ENCODE data around the gene DNAJC21. TPM values are rescaled to one million over a fixed set of nuclear protein-coding genes. Genes with fewer than 3 reads are reported as not detected.

Gene DNAJC21
- total RNA-seq, 1 donor = 32.2 TPM

DNA sequence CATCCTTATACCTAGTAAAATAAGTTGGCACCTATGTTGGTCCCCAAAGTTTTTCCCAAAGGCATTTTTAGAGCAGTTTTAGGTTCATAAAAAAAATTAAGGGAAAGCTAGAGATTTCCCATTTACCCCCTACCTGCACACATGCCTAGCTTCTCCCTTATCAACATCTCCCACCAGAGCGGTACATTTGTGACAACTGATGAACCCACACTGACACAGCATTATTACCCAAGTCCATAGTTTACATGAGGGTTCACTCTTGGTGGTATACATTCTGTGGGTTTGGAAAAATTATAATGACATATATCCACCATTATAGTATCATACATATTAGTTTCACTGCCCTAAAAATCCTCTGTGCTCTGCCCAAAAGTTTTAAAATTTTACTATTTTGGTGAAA is 26.1 kb upstream of the DNAJC21 start:
- no peaks in the 10 kb centered on the region for H3K27me3 ChIP-seq (ENCODE audit: insufficient read depth, low read length)
- no peak overlapping the region for H2AFZ ChIP-seq (ENCODE audit: low read length)
- H3K4me1 ChIP-seq (ENCODE audit: insufficient read depth, low read length) = no peaks in the 10 kb centered on the region
- H3K9me3 ChIP-seq (ENCODE audit: low read depth, low read length) = no peaks in the 10 kb centered on the region
- no peak overlapping the region for H3K27ac ChIP-seq (ENCODE audit: low read depth, low read length)
- no peak overlapping the region for H3K4me2 ChIP-seq (ENCODE audit: insufficient read depth, low read length)
- H3K4me3 ChIP-seq (ENCODE audit: insufficient read depth, low read length) = no peak overlapping the region
- no peak for DNase-seq (ENCODE audit: insufficient read length, low spot score, missing footprints)
- no peaks in the 10 kb centered on the region for H3K79me2 ChIP-seq (ENCODE audit: insufficient read depth, low read length)
- no peaks in the 10 kb centered on the region for H4K20me1 ChIP-seq (ENCODE audit: insufficient read depth, low read length)
- H3K36me3 ChIP-seq (ENCODE audit: insufficient read depth, low read length) = peaks cover 7% of the 10 kb centered on the region
- TF ChIP-seq, protein P1, sequence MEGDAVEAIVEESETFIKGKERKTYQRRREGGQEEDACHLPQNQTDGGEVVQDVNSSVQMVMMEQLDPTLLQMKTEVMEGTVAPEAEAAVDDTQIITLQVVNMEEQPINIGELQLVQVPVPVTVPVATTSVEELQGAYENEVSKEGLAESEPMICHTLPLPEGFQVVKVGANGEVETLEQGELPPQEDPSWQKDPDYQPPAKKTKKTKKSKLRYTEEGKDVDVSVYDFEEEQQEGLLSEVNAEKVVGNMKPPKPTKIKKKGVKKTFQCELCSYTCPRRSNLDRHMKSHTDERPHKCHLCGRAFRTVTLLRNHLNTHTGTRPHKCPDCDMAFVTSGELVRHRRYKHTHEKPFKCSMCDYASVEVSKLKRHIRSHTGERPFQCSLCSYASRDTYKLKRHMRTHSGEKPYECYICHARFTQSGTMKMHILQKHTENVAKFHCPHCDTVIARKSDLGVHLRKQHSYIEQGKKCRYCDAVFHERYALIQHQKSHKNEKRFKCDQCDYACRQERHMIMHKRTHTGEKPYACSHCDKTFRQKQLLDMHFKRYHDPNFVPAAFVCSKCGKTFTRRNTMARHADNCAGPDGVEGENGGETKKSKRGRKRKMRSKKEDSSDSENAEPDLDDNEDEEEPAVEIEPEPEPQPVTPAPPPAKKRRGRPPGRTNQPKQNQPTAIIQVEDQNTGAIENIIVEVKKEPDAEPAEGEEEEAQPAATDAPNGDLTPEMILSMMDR (IDR thresholded peaks at IDR 0.05; ENCODE audit: extremely low read depth, low read depth, low read length) = no peak

DNA sequence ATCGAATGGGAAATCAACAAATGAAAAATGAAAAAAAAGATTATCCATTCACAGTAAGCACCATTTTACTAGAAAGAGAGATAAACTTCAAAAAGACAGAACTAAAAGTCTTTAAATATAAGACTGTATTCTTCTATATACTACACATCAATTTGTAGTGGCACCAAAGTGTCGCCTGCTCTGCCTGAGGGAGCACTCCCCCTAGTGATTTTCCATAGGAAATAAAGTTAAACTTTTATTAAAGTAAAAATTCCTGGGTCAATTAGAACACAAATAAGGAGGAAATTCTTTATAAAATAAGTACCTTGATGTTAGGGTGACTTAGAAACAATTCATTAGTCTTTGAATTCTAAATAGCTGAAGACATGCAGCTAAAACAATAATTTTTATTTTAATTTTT is 23.8 kb upstream of the DNAJC21 start:
- Histone ChIP-seq H3K79me2 (ENCODE audit: insufficient read depth, low read length) (no peaks in the 10 kb centered on the region), H3K27me3 (ENCODE audit: insufficient read depth, low read length) (no peaks in the 10 kb centered on the region), H3K4me3 (ENCODE audit: insufficient read depth, low read length) (no peak overlapping the region), H3K27ac (ENCODE audit: low read depth, low read length) (no peak overlapping the region), H3K4me2 (ENCODE audit: insufficient read depth, low read length) (no peak overlapping the region), H3K4me1 (ENCODE audit: insufficient read depth, low read length) (no peaks in the 10 kb centered on the region), H3K9me3 (ENCODE audit: low read depth, low read length) (no peaks in the 10 kb centered on the region), H3K36me3 (ENCODE audit: insufficient read depth, low read length) (peaks cover 24% of the 10 kb centered on the region), H2AFZ (ENCODE audit: low read length) (no peak overlapping the region), H4K20me1 (ENCODE audit: insufficient read depth, low read length) (no peaks in the 10 kb centered on the region)
- TF ChIP-seq, protein P1 (IDR thresholded peaks at IDR 0.05; ENCODE audit: extremely low read depth, low read depth, low read length) = peak; percentile 50
- no peak for DNase-seq (ENCODE audit: insufficient read length, low spot score, missing footprints)

DNA sequence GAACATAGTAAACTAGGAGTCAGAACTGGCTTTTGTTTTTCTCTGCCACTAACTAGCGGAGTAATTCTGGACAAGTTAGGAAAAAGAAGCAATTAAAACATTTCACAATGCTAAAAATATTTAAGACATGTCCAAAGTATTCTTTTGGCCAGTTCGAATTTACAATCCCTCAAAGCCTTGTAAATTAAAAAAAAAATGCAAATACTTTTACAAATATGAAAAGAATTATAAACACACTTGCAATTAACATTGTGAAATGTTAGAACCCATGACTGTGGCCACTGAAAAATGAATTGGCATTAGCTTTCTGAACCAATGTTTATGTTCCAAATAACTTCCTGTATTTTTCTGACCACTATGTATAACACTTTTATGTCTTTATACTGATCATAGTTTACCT is 16.3 kb upstream of the DNAJC21 start:
- H3K4me3 ChIP-seq (ENCODE audit: insufficient read depth, low read length) = no peak overlapping the region
- peak overlapping the region; percentile 98 for H3K4me2 ChIP-seq (ENCODE audit: insufficient read depth, low read length)
- H3K27ac ChIP-seq (ENCODE audit: low read depth, low read length) = peak overlapping the region; percentile 82
- H4K20me1 ChIP-seq (ENCODE audit: insufficient read depth, low read length) = peaks cover 5% of the 10 kb centered on the region
- no peak overlapping the region for H2AFZ ChIP-seq (ENCODE audit: low read length)
- TF ChIP-seq, protein P1 (IDR thresholded peaks at IDR 0.05; ENCODE audit: extremely low read depth, low read depth, low read length) = no peak
- peaks cover 50% of the 10 kb centered on the region for H3K79me2 ChIP-seq (ENCODE audit: insufficient read depth, low read length)
- DNase-seq (ENCODE audit: insufficient read length, low spot score, missing footprints) = no peak
- peaks cover 35% of the 10 kb centered on the region for H3K36me3 ChIP-seq (ENCODE audit: insufficient read depth, low read length)
- H3K9me3 ChIP-seq (ENCODE audit: low read depth, low read length) = no peaks in the 10 kb centered on the region
- peaks cover 29% of the 10 kb centered on the region for H3K4me1 ChIP-seq (ENCODE audit: insufficient read depth, low read length)
- H3K27me3 ChIP-seq (ENCODE audit: insufficient read depth, low read length) = no peaks in the 10 kb centered on the region

DNA sequence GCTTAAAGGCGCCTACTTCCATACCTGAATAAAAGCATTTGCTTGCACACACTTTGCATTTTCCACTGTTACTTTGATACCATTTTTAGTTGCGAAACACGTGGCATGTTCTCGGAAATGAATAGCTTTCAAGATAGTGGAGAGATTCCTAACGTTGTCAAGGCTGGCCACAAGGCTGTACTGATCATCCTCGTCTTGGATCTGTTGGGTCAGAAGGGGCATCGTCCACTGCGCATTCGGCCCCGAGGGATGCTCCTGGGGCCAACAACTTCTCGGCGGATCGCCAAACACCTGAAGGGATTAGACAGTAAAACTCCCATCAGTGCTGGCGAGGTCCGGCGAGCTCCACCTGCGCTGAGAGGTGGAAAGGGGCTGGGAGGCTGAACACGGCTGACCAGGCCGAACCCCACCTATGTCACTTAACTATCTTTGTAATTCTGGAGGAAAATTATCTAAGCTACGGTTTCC is 14.7 kb upstream of the DNAJC21 start:
- DNase-seq (ENCODE audit: insufficient read length, low spot score, missing footprints) = peak; percentile 55
- Histone ChIP-seq H3K4me1 (ENCODE audit: insufficient read depth, low read length) (peaks cover 29% of the 10 kb centered on the region), H3K4me3 (ENCODE audit: insufficient read depth, low read length) (peak overlapping the region; percentile 96), H3K36me3 (ENCODE audit: insufficient read depth, low read length) (peaks cover 27% of the 10 kb centered on the region), H3K79me2 (ENCODE audit: insufficient read depth, low read length) (peaks cover 65% of the 10 kb centered on the region), H2AFZ (ENCODE audit: low read length) (peak overlapping the region; percentile 95), H4K20me1 (ENCODE audit: insufficient read depth, low read length) (peaks cover 5% of the 10 kb centered on the region), H3K9me3 (ENCODE audit: low read depth, low read length) (no peaks in the 10 kb centered on the region), H3K27me3 (ENCODE audit: insufficient read depth, low read length) (no peaks in the 10 kb centered on the region), H3K27ac (ENCODE audit: low read depth, low read length) (peak overlapping the region; percentile 82), H3K4me2 (ENCODE audit: insufficient read depth, low read length) (peak overlapping the region; percentile 98)
- TF ChIP-seq, protein P1 (IDR thresholded peaks at IDR 0.05; ENCODE audit: extremely low read depth, low read depth, low read length) = no peak

All from osteoblast (primary cell).